ENCODE measurements around the gene CTSD. TPM values are rescaled to one million over a fixed set of nuclear protein-coding genes. Genes with fewer than 3 reads are reported as not detected.

The CTSD gene
- total and polyA plus RNA-seq, 2 of the 4 experiments (the other 2 are of a cell fraction): 39.8 to 166 TPM

GRCh38 chr11:1706634-1707400 is 56.9 kb downstream of the CTSD start:
- peaks cover 3% of the 10 kb centered on the region; the same call in 1 of the 2 replicates for H3K9me3 ChIP-seq (ENCODE audit: control insufficient read depth, insufficient read depth, low read length)
- no peak overlapping the region for H3K27ac ChIP-seq (ENCODE audit: insufficient read depth, low read length)
- DNase-seq (no peak), ATAC-seq (ENCODE audit: low read depth) (no peak)
- H3K56ac ChIP-seq (ENCODE audit: extremely low read depth, insufficient read depth, low read length): no peak overlapping the region
- dilution Hi-C loops (cut with HindIII; ENCODE audit: low sequenced_read_pairs, unreplicated experiment) (no loop called here), in situ Hi-C loops (cut with MboI; ENCODE audit: low sequenced_read_pairs) (no loop called here), intact Hi-C loops (cut with micrococcal nuclease) (no loop called here)
- no peak overlapping the region for H2AK5ac ChIP-seq (ENCODE audit: low read depth, low read length)
- no peak overlapping the region for H4K5ac ChIP-seq (ENCODE audit: low read depth, low read length)
- no peak overlapping the region for H3K9ac ChIP-seq (ENCODE audit: low read depth, low read length)
- ChIA-PET POLR2A (ENCODE audit: unreplicated experiment) (no interaction called here), CTCF (interaction anchor here (0.6 kb wide), 1 partner anchor 97 kb away, joined by 4 read pairs; no protein-coding TSS in a partner anchor)
- TF ChIP-seq ELK1 (IDR thresholded peaks at IDR 0.05; ENCODE audit: borderline replicate concordance, low read depth, low read length) (no peak), CTCF (conservative IDR thresholded peaks at IDR 0.05; ENCODE audit: low read depth, low read length) (0 out of 2 replicates have a peak, but pooled peaks have one; percentile 12), RCOR1 (IDR thresholded peaks at IDR 0.05; ENCODE audit: insufficient replicate concordance, low read length) (no peak), CEBPB (IDR thresholded peaks at IDR 0.05; ENCODE audit: low read depth, low read length) (no peak), SMC3 (IDR thresholded peaks at IDR 0.05; ENCODE audit: low read depth, low read length) (no peak), MAZ (IDR thresholded peaks at IDR 0.05; ENCODE audit: borderline replicate concordance, low read depth, low read length) (no peak), MAFK (IDR thresholded peaks at IDR 0.05; ENCODE audit: low read depth, low read length) (no peak), NFE2L2 (IDR thresholded peaks at IDR 0.05; ENCODE audit: low read depth, low read length) (no peak)
- no peak overlapping the region for H3K4me2 ChIP-seq (ENCODE audit: low read depth, low read length)
- H3K36me3 ChIP-seq (ENCODE audit: control insufficient read depth, insufficient read depth, low read length): no peaks in the 10 kb centered on the region
- no peaks in the 10 kb centered on the region for H4K20me1 ChIP-seq (ENCODE audit: insufficient read depth, low read length)
- H3K9me1 ChIP-seq (ENCODE audit: insufficient read depth, low read length): no peaks in the 10 kb centered on the region; the same call in 1 of the 2 replicates
- H2BK5ac ChIP-seq (ENCODE audit: low read depth, low read length, poor library complexity, severe bottlenecking): no peak overlapping the region
- BruUV-seq (replicated peaks): no TSS peak
- WGBS, 2 experiments (ENCODE audit: extremely low coverage in 2 of 2, insufficient read length in 1 of 2): 54% methylated on average over 6 of the region's 17 CpGs; no CpG with 5 or more reads in 1 of the 2 experiments
- no peak overlapping the region for H4K91ac ChIP-seq (ENCODE audit: insufficient read depth, low read depth, low read length)
- no peak overlapping the region for H3K18ac ChIP-seq (ENCODE audit: low read depth, low read length)
- no peaks in the 10 kb centered on the region for H3K4me1 ChIP-seq (ENCODE audit: control insufficient read depth, insufficient read depth, low read length)
- H2AFZ ChIP-seq (replicated peaks; ENCODE audit: low read length, poor library complexity): no peak overlapping the region
- H3K14ac ChIP-seq (replicated peaks; ENCODE audit: low read depth, low read length): no peak overlapping the region
- peaks cover 47% of the 10 kb centered on the region for H3K27me3 ChIP-seq (ENCODE audit: control insufficient read depth, insufficient read depth, low read length)
- no peak overlapping the region for H4K8ac ChIP-seq (ENCODE audit: low read depth in 2 of 2, low read length in 2 of 2)
- H2BK120ac ChIP-seq (ENCODE audit: low read depth, low read length): no peak overlapping the region
- no peak overlapping the region for H3K23ac ChIP-seq (ENCODE audit: low read depth, low read length)
- no peak overlapping the region for H2AK9ac ChIP-seq (replicated peaks; ENCODE audit: low read depth, low read length, poor library complexity)
- no peak overlapping the region for H3K4ac ChIP-seq (ENCODE audit: low read depth, low read length)
- H2BK20ac ChIP-seq (ENCODE audit: low read depth, low read length): no peak overlapping the region
- no peaks in the 10 kb centered on the region for H3K79me1 ChIP-seq (ENCODE audit: low read depth in 1 of 2, low read length in 2 of 2)
- no peak overlapping the region for H2BK15ac ChIP-seq (ENCODE audit: low read depth, low read length)
- H3K4me3 ChIP-seq (ENCODE audit: insufficient read depth, low read depth, low read length): no peak overlapping the region

Measured in IMR-90 (cell line).